Measurements from ENCODE around the gene VGLL3.
"Not testable (repeated sequence)": the region's sequence is repeated elsewhere in the genome, so short reads cannot be mapped to it uniquely, and the experiment has no call there.

VGLL3 gene

GRCh38 chr3:86990734-86991481 lies at the start of gene VGLL3:
Gene VGLL3, minus strand, starts transcription at chr3:86991149. Its CDS starts 406 bp downstream, at chr3:86990743.
- DNase-seq (ENCODE audit: low read depth): peak; percentile 89

GRCh38 chr3:87037652-87038051 lies 46.7 kb upstream of the VGLL3 start:
- no peak for DNase-seq (ENCODE audit: low read depth)

- DNase-seq (ENCODE audit: low read depth): no peak
Observed at GRCh38 chr3:87036671-87037070, 45.7 kb upstream of the VGLL3 start.

GRCh38 chr3:87035339-87035738 lies 44.4 kb upstream of the VGLL3 start:
- DNase-seq (ENCODE audit: low read depth): peak; percentile 17

- no peak for DNase-seq (ENCODE audit: low read depth)
Observed at GRCh38 chr3:87033205-87033604, 42.3 kb upstream of the VGLL3 start.

GRCh38 chr3:87025661-87026645 lies 35.0 kb upstream of the VGLL3 start:
- peak; percentile 7 for DNase-seq (ENCODE audit: low read depth)

- not testable (repeated sequence) for DNase-seq (ENCODE audit: low read depth)
Observed at GRCh38 chr3:87017370-87017769, 26.4 kb upstream of the VGLL3 start.

- DNase-seq (ENCODE audit: low read depth): no peak
Observed at GRCh38 chr3:87009271-87009670, 18.3 kb upstream of the VGLL3 start.

- peak; percentile 50 for DNase-seq (ENCODE audit: low read depth)
Observed at GRCh38 chr3:87006844-87007439, 16.0 kb upstream of the VGLL3 start.

GRCh38 chr3:87004883-87005282 lies 13.9 kb upstream of the VGLL3 start:
- DNase-seq (ENCODE audit: low read depth): no peak

GRCh38 chr3:87002346-87002745 lies 11.4 kb upstream of the VGLL3 start:
- DNase-seq (ENCODE audit: low read depth): no peak

GRCh38 chr3:87001473-87002098 lies 10.6 kb upstream of the VGLL3 start:
- DNase-seq (ENCODE audit: low read depth): no peak

GRCh38 chr3:87000940-87001339 lies 10.0 kb upstream of the VGLL3 start:
- DNase-seq (ENCODE audit: low read depth): peak; percentile 63

- peak; percentile 92 for DNase-seq (ENCODE audit: low read depth)
Observed at GRCh38 chr3:86998569-86998968, 7.6 kb upstream of the VGLL3 start.

GRCh38 chr3:86996261-86996955 lies 5.5 kb upstream of the VGLL3 start:
- peak; percentile 86 for DNase-seq (ENCODE audit: low read depth)

- peak; percentile 88 for DNase-seq (ENCODE audit: low read depth)
Observed at GRCh38 chr3:86995537-86995936, 4.6 kb upstream of the VGLL3 start.

GRCh38 chr3:86993704-86994103 lies 2.8 kb upstream of the VGLL3 start:
- peak; percentile 75 for DNase-seq (ENCODE audit: low read depth)

GRCh38 chr3:86991840-86992435 lies 989 bp upstream of the VGLL3 start:
- peak; percentile 79 for DNase-seq (ENCODE audit: low read depth)

- no peak for DNase-seq (ENCODE audit: low read depth)
Observed at GRCh38 chr3:86991482-86991815, 500 bp upstream of the VGLL3 start.

GRCh38 chr3:86990012-86990733 lies 776 bp downstream of the VGLL3 start:
- no peak for DNase-seq (ENCODE audit: low read depth)
